Stimulated activated CD8-positive, alpha-beta memory T cell treated with anti-CD3 and anti-CD28 coated beads, Interleukin-4, amount 100 ng/mL, for 4 hours (primary cell): ENCODE data around the gene ALDH3A1.
A peak's percentile ranks its signal among the peaks of the same experiment; 100 is the strongest.
"Not testable (repeated sequence)": the region's sequence is repeated elsewhere in the genome, so short reads cannot be mapped to it uniquely, and the experiment has no call there.

Experiments
- DNase-seq, 2 donors: peaks; one replicate each; pipeline ENCODE4 v3.0.0-alpha.2; 2020; ENCODE audit warnings: low read depth in 2 of 2, low spot score in 1 of 2

Gene ALDH3A1

DNA sequence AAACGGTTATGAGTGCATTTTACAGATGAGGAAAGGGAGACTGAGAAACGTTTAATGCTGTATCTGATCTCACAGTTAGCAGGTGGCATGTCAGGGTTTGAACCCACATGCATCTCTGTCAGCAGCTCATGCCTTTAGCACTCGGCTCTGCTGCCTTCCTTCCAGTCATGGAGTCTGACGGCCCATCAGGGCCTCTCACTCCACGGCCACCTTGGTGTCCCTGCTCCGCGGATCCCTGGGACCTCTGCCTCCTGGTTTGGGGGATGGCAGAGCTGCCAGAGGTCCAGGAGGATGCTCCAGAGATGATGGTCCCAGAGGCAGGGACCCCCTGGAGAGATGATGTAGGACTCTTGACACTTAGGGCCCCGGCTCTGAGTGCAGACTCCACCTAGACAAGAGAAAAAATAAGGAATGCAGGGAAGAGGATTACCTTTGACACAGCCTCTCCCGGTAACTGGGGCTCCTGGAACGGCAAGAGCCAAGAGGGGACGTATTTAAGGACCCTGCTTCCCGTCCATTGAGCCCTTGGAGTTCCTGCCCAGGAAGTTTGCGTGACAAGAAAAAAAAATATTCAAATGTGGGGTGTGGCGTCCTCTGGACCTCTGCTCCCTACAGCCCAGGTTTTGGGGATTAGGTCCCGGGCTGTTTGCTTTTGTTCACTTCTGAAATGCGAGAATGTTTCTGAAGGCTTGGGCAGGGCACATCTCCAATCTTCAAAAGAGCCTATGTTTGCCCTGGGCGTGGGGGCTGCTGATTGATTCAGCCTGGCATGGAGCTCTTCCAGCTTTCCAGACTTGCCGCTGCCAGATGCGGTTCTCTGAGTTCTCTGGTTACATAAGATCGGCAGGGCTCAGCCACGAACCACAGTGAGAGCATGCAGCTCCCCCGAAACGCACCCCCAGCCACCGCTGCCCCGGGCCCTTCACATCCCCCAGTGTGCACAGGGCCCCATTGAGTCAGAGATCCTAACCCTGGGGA lies at the start of gene ALDH3A1:
TSS of gene ALDH3A1 (minus strand) at position 470 of the 978 bp plus-strand sequence. CDS start 3,169 bp downstream, outside the sequence.
- DNase-seq = no peak

DNA sequence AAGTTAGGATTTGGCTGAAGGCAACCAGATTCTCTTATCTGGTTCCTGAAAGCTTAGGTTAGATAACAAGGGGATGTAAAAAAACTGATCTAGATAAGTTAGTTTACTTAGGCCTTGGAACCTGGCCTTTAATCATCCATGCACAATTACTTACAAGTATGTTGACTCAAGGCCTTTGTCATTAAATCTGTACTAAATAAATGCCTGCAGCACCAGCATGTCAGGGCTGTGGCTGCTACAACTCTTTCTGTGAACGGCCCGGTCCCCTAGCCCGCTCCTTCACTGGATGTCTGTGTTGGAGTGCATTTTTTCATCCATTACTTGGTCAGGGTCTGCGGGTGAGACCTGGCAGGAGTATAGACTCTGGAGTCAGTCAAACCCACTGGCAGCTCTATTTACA lies 48.4 kb upstream of the ALDH3A1 start:
- no peak for DNase-seq

DNA sequence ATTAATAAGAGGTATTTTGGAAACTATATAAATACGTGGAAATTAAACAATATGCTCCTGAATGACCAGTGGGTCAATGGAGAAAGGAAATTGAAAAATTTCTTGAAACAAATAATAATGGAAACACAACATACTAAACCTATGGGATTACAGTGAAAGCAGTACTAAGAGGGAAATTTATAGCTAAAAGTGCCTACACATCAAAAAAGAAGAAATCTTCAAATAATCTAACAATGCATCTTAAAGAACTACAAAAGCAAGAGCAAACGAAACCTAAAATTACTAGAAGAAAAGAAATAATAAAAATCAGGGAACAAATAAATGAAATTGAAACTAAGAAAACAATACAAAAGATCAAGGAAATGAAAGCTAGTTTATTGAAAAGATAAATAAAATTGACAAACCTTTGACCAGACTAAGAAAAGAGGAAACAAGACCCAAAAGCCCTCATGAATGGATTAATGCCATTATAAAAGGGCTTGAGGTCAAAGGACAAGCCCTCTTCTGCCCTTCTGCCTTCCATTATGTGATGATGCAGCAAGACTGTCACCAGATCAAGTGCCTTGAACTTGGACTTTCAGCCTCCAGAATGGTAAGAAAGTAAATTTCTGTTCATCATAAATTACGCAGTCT lies 43.9 kb upstream of the ALDH3A1 start:
- DNase-seq = no peak

DNA sequence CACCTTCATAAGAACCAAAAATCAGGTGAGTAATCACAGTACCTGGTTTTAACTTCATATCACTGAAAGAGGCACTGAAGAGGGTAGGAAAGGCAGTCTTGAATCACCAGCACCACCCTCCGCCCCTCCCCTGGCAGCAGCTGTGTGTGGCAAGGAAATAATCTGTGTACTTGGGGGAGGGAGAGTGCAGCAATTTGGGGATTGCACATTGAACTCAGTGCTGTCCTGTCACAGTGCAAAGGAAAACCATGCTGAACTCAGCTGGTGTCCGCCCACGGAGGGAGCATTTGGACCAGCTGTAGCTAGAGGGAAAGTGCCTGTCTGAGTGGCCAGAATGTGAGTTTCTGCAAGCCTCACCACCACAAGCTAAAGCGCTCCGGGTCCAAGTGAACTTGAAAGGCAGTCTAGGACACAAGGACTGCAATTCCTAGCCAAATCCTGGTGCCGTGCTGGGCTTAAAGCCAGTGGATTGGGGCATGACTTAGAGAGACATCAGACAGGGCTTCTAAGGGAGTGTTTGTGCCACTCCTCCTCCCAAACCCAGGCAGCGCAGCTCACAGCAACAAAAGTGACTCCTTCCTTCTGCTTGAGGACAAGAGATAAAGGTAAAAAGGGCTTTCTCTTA lies 39.7 kb upstream of the ALDH3A1 start:
- no peak for DNase-seq

DNA sequence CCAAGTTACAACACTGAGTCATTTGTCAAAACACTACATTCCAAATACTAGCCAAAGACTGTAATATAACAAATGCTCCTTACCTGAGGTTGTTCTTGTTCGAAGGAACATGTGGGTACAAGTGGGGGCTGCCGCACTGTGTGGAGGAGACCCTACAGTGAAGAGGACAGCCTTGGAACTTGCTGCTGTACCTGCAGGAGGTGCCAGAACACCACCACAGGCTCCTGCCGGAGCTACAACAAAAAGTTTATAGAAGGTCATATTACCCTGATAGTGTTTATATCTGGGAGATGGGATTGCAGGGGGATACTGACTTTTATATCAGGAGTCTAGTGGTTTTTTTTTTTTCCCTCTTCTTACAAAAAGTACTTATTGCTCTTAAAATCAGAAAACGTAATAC lies 37.8 kb upstream of the ALDH3A1 start:
- no peak for DNase-seq

DNA sequence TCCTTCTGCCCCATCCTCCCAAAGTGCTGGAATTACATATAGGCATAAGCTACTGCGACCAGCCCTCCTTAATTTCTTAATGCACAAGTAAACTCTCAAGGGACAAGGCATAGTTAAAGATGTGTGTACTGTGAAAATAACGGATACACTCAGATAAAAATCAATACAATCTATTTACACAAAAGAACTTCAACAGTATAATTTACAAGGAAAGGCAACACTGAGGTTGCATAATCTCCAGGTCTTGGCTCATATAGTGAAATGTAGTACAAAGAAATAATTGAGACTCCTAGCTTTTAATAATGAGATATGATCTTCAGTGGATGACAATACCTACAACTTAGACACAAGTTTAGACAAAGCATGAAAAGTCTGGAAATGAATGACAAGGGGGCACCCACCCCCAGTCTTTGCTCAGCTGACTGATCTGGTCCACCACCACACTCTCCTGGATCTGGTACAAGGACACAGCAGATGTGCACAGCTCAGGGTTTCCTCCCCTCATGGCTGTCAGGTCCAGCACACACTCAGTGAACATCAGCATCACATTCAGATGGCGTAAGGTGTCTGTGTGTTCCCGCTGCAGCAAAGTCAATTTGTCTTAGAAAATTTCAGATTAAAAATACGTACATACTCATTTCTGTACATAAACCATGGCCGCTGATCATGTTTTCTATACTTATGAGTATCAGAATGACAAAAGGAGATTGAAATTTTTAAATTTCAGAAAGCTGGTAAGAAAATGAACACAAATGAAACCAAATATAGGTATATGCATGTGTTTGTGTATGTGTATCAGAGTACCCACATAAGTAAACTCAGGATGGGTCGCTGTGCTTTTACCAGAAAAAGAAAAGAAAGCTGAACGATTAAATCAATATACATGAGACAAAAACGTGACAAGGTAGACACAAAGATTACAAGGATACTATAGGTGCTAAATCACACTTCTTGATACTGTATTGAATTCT lies 33.7 kb upstream of the ALDH3A1 start:
- DNase-seq = no peak

DNA sequence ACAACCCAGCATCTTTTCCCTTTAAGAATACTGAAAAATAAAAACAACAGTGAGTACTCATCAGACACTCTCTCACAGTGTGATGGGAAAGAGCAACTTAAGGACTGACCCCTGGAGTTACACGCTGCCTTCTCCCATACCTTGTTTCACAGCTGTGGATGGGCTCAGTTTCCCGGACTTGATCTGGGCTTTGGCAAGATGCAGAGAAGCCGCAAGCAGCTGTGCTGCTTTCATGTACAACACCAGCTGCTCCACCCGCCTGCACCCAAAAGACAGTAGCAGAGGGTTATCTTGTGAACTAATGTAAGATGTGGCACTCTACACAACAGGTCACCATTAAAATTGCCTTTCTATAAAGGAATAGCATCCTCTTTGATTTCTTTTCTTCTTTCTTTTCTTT lies 32.7 kb upstream of the ALDH3A1 start:
- DNase-seq = no peak

DNA sequence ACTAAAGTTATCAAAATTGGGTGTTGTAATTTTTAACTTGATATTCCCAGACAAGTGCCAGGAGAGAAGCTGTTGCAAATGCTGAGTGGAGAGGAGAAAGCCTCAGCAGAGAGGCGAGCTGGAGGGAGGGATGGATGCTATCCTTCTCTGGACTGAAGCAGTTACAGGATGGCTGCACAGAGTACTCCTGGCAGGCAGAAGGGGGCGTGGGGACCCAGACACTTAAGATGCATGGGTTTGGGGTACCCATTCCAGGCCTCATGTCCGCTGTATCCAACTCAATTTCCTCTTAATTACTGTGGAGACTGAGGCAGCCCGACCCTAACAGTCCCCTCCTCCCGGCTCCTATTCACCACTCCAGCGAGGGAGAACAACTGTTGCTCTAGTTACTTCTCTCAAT lies 25.4 kb upstream of the ALDH3A1 start:
- DNase-seq = no peak

DNA sequence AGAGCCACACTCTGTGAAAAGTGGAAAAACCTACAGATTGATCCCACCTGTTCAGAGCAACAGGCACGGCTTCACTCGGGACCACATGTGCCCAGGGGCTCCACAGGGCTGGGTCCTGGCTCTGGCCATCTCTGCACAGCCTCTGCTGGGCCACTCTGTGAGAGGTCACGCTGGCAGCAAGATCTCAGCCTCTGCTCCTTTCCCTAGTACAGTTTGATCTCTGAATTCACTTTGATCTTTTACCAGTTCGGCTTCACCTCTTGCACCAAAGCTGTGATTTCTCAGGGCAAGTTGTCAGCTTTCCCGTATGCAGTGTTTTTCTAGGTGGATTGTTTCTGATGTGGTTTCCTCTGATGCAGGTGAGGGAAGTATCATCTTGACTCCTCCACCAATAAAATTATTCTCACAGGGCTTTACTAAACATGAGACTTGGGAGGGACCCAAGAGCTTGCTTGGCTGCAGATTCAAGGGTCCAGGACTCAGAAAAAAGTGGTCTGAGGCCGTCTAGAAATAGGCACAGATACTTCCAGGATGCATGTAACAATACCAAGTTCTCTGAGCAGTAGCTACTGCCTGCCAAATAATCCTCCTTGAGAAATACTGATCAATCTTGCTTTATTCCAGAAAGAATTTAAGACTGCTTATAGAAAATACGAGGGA lies 24.0 kb upstream of the ALDH3A1 start:
- no peak for DNase-seq

DNA sequence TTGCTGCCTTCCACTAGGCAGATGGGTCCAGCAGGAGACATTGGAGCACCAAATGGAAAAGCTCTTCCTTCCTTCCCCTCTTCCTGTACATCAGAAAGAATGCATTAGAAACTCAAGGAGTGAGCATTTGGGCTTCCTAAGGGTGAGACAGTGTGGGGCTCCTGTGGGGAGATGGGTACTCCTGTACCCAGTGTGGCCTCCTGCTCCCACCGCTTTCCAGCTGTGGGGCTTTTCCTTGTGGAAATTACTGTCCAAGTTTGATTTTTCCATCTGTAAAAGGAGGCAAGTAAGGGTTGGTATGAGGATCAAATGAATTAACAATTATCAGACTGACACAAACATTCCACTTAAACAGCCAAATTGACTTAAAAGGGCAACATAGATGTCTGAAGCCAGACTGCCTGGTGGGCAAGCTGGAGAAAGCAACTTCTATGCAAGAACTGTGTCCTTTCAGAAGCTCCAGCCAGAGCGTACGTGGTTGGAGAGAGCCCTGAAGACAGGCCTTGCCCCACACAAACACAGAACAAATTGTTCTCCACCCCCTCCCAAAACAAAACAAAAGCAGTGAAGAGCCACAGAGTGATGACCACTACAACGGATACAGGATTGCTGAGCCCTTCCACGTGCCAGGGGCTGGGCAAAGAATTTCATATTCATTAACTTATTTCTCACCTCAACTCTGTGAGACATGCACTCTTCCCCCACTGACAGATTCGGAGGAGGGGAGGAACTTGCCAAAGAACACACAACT lies 23.1 kb upstream of the ALDH3A1 start:
- DNase-seq = no peak

DNA sequence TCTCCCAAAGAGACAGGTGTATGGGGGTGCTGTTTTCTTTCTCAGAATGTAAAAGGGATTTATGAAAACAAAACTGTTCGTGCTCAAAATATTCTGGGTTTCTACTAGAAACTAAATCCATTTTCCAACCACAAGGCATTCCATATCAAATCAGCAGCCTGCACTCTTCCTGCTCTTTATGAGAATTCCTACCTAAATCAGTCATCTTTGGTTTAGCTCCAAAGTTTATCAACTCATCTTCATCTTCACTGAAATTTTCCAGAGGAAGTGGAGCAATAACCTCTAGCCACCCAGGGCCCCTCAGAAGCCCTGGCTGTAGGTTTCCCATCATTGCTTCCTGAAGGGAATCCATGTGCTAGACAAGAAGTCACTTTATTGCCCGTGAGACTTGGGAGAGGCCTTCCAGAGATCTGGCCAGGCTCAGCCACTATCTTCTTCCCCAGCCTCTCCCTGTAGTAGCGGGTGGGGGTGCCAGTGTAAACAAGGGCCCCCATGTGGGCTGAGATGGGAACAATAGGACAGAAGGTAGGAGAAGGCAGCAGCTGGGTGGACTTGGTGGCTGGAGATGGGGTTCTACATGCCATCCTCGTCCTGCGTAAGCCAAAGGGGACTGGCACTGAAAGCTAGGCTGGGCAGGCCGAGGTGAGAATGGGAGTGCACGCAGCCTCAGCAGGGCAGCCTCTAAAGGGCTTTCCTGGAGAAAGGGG lies 22.0 kb upstream of the ALDH3A1 start:
- DNase-seq = no peak

DNA sequence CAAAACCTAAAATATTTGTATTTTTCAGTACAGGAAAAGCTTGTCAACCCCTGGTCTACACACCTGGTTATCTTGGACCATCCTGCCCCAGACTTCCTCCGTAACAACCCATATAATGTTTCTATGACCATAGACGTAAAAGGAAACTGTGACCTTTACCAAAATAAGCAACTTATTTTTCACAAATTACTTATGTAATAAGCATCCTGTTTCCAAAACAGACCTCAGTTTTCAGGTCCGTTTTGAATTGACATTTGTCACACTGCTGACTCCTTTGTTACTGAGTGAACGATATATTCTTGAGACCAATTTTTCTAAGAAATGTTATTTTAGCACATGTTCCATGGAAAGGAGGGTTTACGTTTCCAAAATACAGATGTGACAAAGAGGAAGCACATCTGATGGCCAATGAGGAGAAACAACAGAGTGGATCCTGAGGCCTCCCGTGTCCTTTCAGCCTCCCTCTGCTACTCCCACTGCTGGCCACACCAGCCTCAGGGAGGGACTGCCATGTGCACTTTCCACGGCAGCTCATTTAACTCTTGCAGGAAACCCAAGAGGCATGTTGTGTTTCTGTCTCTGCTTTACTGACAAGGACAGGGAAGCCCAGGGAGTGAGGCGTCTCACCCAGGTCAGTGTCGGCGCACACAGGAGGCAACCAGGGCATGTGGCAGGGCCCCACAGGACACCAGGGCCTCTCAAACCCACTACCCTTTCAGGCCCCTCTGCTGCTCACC lies 20.1 kb upstream of the ALDH3A1 start:
- no peak for DNase-seq

DNA sequence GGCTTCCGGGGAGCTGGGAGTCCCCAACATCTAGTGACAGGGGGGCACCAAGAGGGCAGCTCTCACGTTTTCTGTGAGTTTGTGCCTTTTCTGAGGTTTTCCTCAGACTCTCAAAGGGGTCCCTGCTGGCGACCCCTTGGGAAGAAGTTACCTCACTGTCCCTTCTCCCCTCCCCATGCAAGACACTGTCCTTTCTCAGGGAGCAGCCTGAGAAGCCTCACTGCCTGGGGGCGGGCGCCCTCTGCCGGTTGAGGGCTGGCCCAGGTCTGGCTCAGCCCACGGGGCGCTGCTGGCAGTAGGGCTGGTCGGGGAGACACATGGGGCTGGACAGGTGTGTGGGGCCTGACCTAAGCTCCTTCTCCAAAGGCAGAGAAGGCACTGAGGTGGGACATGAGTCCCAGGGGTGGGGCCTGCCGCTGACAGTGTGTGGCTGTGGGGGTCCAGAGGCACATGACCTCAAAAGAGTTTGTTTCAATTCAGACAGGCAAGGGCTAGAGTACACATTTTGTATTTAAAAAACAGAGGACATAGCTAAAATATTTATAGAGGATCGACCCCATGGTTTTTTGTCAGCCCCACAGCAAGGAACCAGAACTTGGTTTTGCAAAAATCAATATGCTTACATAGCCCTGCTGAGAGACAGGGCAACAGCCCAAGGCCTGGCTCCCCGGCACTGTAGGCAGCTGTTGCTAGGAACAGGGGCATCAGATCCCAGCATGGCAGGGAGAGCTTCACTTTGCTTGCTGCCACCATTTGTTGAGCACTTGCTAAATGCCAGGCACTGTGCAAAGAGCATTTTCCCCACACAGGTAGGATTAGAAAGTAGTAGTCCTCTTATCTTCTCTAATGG lies 18.5 kb upstream of the ALDH3A1 start:
- DNase-seq = peak; percentile 38 to 63

DNA sequence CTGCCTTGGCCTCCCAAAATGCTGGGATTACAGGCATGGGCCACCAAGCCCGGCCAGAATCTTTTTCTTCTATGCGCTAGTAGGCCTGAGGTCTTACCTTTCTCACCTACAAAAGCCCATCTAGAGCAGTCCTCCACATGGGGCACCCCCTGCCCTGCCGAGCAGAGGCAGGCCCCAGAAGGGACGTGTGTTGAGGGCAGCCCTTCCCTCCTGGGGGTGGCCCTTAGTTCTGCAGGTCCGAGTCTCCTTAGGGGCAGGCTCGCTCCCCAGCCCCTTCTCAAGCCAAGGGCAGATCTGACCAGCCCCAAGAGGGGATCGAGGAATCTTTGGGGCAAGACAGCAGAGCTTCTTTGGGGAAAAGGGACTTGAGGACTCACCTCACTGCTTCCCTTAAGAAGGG lies 17.9 kb upstream of the ALDH3A1 start:
- DNase-seq = no peak

DNA sequence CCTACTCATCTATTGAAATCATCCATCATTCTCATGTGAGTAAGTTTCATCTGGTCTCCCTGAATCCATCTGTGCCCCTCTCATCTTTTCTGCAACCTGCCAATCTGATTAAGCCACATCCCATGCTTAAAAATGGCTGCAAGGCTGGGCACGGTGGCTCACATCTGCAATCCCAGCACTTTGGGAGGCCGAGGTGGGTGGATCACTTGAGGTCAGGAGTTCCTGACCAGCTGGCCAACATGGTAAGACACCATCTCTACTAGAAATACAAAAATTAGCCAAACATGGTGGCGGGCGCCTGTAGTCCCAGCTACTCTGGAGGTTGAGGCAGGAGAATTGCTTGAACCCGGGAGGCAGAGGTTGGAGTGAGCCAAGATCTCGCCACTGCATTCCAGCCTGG lies 15.9 kb upstream of the ALDH3A1 start:
- not testable (repeated sequence) for DNase-seq

DNA sequence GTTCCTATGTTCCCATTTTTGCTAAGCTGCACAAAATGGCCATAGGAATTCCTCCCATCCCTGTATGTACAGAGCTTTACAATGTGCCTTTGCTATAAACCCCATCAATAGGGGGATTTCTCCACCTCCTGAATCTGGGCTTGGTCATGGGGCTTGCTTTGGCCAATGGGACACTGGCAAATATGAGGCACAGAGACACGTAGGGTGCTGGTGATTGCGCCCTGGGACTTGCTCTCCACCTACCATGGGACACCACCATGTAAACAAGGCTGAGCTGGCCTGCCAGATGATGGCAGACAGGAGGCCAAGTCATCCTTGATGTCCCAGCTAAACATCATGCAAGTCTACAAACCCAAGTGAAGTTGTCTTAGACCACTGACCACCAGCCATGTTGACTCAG lies 15.3 kb upstream of the ALDH3A1 start:
- DNase-seq = no peak

DNA sequence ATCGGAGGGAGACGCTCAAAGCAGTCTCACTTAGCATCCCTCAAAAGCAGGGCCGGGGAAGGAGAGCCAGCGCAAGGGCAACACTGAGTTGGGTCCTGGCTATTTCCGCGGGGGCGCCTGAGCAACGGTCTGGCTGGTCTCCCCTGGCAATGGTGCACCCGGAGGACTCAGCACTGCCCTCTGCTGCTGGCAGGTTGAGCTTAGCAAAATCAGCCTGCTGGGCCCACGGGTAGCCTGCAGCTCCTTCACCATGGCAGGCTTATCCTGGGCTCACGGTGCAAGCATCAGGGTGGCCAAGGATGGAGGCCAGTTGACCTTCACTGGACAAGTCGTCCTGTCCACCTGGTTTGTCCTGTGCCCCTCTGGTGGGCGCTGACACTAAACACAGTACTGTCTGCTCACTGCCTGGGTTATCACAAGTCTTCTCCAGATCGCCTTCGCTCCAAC lies 14.4 kb upstream of the ALDH3A1 start:
- peak in 1 of 2 donors; percentile 38 for DNase-seq
